ENCODE data around the gene REV1.
"Not testable (repeated sequence)": the region's sequence is repeated elsewhere in the genome, so short reads cannot be mapped to it uniquely, and the experiment has no call there.

The REV1 gene

DNA sequence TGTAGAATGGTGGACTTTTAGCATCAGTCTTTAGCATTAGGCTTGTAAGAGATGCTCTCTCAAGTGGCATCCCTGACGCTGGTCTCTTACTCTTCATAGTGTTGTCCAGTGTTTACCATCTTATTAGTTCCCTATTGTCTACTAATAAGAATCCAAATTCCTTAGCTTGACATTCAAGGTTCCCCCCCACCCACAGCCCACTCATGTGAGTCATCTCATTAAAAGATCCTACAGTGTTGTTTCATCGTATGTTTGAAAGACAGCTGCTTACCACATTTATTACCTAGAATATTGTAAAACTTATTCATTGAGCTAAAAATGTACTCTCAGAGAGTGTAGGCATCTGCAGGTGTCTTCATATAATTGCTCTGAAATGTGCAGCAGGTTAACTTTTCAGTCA is 124.2 kb downstream of the REV1 start:
- H3K4me2 ChIP-seq (ENCODE audit: low read length), result no peak overlapping the region
- no peaks in the 10 kb centered on the region for H3K4me1 ChIP-seq (ENCODE audit: low read length)
- H3K9ac ChIP-seq (ENCODE audit: low read length), result no peak overlapping the region
- peaks cover 5% of the 10 kb centered on the region for H3K79me2 ChIP-seq (ENCODE audit: low read length)
- H3K27ac ChIP-seq (ENCODE audit: low read length), result no peak overlapping the region
- no peaks in the 10 kb centered on the region for H4K20me1 ChIP-seq (ENCODE audit: insufficient read depth, low read length)
- H3K27me3 ChIP-seq (ENCODE audit: low read depth, low read length), result no peaks in the 10 kb centered on the region
- TF ChIP-seq, protein P1, sequence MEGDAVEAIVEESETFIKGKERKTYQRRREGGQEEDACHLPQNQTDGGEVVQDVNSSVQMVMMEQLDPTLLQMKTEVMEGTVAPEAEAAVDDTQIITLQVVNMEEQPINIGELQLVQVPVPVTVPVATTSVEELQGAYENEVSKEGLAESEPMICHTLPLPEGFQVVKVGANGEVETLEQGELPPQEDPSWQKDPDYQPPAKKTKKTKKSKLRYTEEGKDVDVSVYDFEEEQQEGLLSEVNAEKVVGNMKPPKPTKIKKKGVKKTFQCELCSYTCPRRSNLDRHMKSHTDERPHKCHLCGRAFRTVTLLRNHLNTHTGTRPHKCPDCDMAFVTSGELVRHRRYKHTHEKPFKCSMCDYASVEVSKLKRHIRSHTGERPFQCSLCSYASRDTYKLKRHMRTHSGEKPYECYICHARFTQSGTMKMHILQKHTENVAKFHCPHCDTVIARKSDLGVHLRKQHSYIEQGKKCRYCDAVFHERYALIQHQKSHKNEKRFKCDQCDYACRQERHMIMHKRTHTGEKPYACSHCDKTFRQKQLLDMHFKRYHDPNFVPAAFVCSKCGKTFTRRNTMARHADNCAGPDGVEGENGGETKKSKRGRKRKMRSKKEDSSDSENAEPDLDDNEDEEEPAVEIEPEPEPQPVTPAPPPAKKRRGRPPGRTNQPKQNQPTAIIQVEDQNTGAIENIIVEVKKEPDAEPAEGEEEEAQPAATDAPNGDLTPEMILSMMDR (IDR thresholded peaks at IDR 0.05; ENCODE audit: low read depth, low read length), result no peak
- TF ChIP-seq EZH2phosphoT487 (IDR thresholded peaks at IDR 0.05; ENCODE audit: low read depth), result no peak
- no peak overlapping the region for H3K4me3 ChIP-seq (ENCODE audit: low read length)
- peaks cover 65% of the 10 kb centered on the region for H3K36me3 ChIP-seq (replicated peaks; ENCODE audit: low read depth, low read length)
- H2AFZ ChIP-seq (ENCODE audit: low read depth, low read length), result no peak overlapping the region
- no peaks in the 10 kb centered on the region for H3K9me3 ChIP-seq (ENCODE audit: insufficient read depth, low read length)

DNA sequence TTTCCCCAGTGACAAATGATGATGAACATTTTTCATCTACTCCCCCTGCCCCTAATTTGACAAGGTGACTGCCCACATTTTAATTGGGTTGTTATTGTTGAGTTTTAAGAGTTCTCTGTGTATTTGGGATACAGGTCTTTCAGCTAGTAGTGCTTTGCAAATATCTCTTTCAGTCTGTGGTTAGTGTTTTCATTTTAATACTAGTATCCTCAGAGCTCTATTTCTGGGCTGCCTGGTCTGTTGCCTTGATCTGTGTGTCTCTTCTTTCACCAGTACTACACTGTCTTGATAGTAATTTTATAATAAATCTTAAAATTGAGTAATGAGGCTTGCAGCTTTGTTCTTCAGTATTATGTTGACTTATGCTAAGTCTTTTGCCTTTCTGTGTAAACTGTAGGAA is 133.0 kb downstream of the REV1 start:
- Histone ChIP-seq H3K4me2 (ENCODE audit: low read length) (no peak overlapping the region), H3K4me1 (ENCODE audit: low read length) (no peaks in the 10 kb centered on the region), H3K36me3 (replicated peaks; ENCODE audit: low read depth, low read length) (peaks cover 11% of the 10 kb centered on the region), H3K79me2 (ENCODE audit: low read length) (peaks cover 90% of the 10 kb centered on the region), H3K9ac (ENCODE audit: low read length) (no peak overlapping the region), H2AFZ (ENCODE audit: low read depth, low read length) (no peak overlapping the region), H3K27ac (ENCODE audit: low read length) (no peak overlapping the region), H3K9me3 (ENCODE audit: insufficient read depth, low read length) (no peaks in the 10 kb centered on the region), H4K20me1 (ENCODE audit: insufficient read depth, low read length) (peaks cover 40% of the 10 kb centered on the region), H3K27me3 (ENCODE audit: low read depth, low read length) (no peaks in the 10 kb centered on the region), H3K4me3 (ENCODE audit: low read length) (no peak overlapping the region)
- TF ChIP-seq, protein P1 (IDR thresholded peaks at IDR 0.05; ENCODE audit: low read depth, low read length), result no peak
- TF ChIP-seq EZH2phosphoT487 (IDR thresholded peaks at IDR 0.05; ENCODE audit: low read depth), result no peak

DNA sequence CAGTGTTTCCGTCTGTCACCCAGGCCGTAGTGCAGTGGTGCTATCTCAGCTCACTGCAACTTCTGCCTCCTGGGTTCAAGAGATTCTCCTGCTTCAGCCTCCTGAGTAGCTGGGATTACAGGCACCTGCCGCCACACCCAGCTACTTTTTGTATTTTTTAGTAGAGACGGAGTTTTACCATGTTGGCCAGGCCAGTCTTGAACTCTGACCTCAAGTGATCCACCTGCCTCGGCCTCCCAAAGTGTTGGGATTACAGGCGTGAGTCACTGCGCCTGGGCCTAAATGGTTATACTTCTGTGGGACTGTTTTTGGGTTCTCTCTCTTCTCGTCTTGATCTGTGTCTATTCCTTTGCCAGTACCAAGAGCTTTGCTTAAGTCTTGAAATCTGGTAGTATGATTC is 135.0 kb downstream of the REV1 start:
- H2AFZ ChIP-seq (ENCODE audit: low read depth, low read length); H3K9me3 ChIP-seq (ENCODE audit: insufficient read depth, low read length); H3K9ac ChIP-seq (ENCODE audit: low read length); H3K4me3 ChIP-seq (ENCODE audit: low read length); H3K36me3 ChIP-seq (replicated peaks; ENCODE audit: low read depth, low read length); H3K4me2 ChIP-seq (ENCODE audit: low read length); H3K27me3 ChIP-seq (ENCODE audit: low read depth, low read length); H3K27ac ChIP-seq (ENCODE audit: low read length): not testable (repeated sequence)
- H4K20me1 ChIP-seq (ENCODE audit: insufficient read depth, low read length), result peaks cover 59% of the 10 kb centered on the region
- H3K79me2 ChIP-seq (ENCODE audit: low read length), result peaks cover 97% of the 10 kb centered on the region
- peaks cover 12% of the 10 kb centered on the region for H3K4me1 ChIP-seq (ENCODE audit: low read length)

DNA sequence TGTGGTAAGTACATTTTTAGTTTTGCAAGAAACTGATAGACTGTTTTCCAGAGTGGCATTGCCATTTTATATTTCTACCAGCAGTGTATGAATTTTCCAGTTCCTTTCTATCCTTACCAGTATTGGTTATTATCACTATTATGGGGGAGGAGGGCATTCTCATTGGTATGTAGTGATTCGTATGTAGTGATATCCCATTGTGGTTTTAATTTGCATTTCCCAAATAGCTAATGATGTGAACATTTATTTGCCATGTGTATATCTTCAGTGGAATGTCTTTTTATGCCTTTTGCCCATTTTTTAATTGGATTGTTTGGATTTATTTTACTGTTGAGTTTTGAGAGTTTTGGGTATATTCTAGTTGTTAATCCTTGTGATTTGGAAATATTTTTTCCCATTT is 135.7 kb downstream of the REV1 start:
- H4K20me1 ChIP-seq (ENCODE audit: insufficient read depth, low read length), result peaks cover 65% of the 10 kb centered on the region

More for the DNA sequence above, 135.7 kb downstream of the REV1 start:
- Histone ChIP-seq H3K36me3 (replicated peaks; ENCODE audit: low read depth, low read length) (no peaks in the 10 kb centered on the region), H2AFZ (ENCODE audit: low read depth, low read length) (no peak overlapping the region), H3K4me2 (ENCODE audit: low read length) (no peak overlapping the region), H3K79me2 (ENCODE audit: low read length) (peaks cover 97% of the 10 kb centered on the region), H3K27ac (ENCODE audit: low read length) (no peak overlapping the region), H3K9ac (ENCODE audit: low read length) (no peak overlapping the region), H3K9me3 (ENCODE audit: insufficient read depth, low read length) (no peaks in the 10 kb centered on the region), H3K4me1 (ENCODE audit: low read length) (peaks cover 13% of the 10 kb centered on the region), H3K27me3 (ENCODE audit: low read depth, low read length) (no peaks in the 10 kb centered on the region), H3K4me3 (ENCODE audit: low read length) (no peak overlapping the region)
- TF ChIP-seq, protein P1 (IDR thresholded peaks at IDR 0.05; ENCODE audit: low read depth, low read length), result no peak
- TF ChIP-seq EZH2phosphoT487 (IDR thresholded peaks at IDR 0.05; ENCODE audit: low read depth), result no peak
